GM10266 (cell line): ENCODE results near the gene TMED5.
"Not testable (repeated sequence)": the region's sequence is repeated elsewhere in the genome, so short reads cannot be mapped to it uniquely, and the experiment has no call there.

ENCODE experiments used
- DNase-seq: peaks from one replicate; pipeline ENCODE4 v3.0.0; 2012; ENCODE audit errors: extremely low spot score
- TF ChIP-seq, protein P1 (sequence below): IDR thresholded peaks from 2 replicates; pipeline ENCODE4 v1.5.1; 2012; ENCODE audit warnings: mild to moderate bottlenecking, low read depth; ENCODE audit not compliant: control insufficient read depth, insufficient read depth; ENCODE audit errors: missing control alignments

TMED5 gene

DNA sequence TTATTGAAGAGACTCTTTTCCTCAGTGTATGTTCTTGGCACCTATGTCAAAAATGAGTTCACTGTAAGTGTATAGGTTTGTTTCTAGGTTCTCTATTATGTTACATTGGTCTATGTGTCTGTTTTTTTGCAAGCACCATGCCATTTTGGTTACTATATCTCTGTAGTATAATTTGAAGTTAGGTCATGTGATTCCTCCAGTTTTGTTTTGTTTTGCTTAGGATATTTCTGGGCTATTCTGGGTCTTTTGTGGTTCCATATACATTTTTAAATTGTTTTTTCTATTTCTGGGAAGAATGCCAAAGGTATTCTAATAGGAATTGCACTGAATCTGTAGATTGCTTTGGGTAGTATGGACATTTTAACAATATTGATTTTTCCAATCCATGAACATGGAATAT is 13.2 kb downstream of the TMED5 start:
- DNase-seq: no peak
- TF ChIP-seq, protein P1, sequence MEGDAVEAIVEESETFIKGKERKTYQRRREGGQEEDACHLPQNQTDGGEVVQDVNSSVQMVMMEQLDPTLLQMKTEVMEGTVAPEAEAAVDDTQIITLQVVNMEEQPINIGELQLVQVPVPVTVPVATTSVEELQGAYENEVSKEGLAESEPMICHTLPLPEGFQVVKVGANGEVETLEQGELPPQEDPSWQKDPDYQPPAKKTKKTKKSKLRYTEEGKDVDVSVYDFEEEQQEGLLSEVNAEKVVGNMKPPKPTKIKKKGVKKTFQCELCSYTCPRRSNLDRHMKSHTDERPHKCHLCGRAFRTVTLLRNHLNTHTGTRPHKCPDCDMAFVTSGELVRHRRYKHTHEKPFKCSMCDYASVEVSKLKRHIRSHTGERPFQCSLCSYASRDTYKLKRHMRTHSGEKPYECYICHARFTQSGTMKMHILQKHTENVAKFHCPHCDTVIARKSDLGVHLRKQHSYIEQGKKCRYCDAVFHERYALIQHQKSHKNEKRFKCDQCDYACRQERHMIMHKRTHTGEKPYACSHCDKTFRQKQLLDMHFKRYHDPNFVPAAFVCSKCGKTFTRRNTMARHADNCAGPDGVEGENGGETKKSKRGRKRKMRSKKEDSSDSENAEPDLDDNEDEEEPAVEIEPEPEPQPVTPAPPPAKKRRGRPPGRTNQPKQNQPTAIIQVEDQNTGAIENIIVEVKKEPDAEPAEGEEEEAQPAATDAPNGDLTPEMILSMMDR: no peak

DNA sequence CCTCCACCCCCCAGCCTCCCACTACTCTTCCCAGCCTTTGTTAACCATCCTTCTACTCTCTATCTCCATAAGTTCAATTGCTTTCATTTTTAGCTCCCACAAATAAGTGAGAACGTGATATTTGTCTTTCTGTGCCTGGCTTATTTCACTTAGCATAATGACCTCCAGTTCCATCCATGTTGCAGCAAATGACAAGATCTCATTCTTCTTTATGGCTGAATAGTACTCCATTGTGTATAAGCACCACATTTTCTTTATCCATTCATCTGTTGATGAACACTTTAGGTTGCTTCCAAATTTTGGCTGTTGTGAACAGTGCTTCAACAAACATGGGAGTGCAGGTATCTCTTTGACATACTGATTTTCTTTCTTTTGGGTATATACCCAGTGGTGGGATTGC is 14.3 kb downstream of the TMED5 start:
- DNase-seq: not testable (repeated sequence)

DNA sequence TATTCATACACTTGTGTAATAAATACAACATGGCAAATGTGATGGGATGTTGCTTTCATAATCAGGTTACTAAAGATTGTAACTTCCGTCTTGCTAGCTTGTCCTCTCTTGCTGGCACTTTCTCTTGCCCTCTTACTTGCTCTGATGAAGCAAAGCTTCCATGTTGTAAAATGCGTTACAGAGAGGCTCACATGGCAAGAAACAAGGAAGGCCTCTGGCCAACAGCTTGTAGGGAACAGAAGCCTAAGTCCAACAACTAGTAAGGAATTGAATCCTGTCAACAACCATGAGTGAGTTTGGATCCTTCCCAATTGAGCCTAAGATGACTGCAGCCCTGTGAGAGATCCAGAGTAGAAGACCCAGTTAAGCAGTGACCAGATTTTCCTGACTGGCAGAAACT is 15.4 kb downstream of the TMED5 start:
- TF ChIP-seq, protein P1: no peak
- DNase-seq: no peak

DNA sequence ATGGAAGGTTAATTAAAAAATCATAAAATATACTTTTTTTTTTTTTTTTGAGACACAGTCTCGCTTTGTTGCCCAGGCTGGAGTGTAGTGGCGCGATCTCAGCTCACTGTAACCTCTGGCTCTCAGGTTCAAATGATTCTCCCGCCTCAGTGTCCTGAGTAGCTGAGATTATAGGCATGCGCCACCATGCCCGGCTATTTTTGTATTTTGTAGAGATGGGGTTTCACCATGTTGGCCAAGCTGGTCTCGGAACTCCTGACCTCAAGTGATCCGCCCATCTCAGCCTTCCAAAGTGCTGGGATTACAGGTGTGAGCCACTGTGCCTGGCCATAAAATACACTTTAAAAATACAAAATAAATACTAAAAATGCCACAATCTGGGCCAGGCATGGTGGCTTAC is 16.9 kb downstream of the TMED5 start:
- not testable (repeated sequence) for DNase-seq

DNA sequence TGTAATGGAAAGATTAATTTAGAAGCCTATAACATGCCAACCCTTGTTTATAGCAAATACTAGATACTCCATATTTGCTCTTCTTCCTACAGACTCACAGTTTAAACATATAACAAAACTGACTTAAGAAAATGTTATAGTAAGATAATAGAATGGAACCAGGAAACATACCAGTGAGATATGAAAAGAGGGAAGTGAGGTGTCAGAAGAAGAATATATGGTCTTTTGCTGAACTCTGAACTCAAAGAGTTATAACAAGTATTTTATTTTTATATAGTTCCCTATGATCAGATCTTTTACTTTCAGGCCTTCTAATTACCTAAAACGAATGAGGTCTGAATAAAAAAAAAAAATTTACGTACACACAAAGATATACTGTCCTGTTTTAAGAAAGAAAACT is 20.9 kb downstream of the TMED5 start:
- TF ChIP-seq, protein P1: no peak
- no peak for DNase-seq

DNA sequence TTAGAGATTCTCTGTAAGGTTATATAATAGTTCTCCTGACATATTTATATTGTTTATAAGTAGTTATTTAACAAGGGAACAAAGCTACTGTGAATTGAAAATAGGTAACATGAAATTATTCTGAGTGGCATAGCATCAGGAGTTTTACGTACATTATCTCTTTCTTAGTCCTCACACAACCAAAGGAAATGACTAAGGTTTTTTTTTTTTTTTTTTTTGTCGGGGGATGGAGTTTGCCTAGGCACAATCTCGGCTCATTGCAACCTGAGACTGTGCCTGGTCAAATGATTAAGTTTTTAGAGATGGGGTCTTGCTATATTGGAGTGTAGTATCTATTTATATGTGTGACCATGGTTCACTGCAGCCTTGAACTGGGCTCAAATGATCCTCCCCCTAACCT is 24.9 kb downstream of the TMED5 start:
- TF ChIP-seq, protein P1: no peak
- no peak for DNase-seq

DNA sequence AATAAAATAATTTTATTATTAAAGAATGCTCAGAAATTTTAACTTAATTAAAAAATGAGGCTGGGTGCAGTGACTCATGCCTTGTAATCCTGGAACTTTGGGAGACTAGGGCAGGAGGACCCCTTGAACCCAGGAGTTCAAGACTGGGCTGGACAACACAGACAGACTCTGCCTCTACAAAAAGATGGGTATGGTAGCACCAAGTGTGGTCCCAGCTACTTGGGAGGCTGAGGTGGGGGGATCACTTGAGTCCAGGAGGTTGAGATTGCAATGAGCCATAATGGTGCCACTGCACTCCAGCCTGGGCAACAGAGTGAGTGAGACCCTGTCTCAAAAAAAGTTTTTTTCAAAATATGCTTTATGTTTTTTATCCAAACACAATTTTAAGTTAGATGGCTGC is 25.3 kb downstream of the TMED5 start:
- no peak for DNase-seq
- TF ChIP-seq, protein P1: no peak

DNA sequence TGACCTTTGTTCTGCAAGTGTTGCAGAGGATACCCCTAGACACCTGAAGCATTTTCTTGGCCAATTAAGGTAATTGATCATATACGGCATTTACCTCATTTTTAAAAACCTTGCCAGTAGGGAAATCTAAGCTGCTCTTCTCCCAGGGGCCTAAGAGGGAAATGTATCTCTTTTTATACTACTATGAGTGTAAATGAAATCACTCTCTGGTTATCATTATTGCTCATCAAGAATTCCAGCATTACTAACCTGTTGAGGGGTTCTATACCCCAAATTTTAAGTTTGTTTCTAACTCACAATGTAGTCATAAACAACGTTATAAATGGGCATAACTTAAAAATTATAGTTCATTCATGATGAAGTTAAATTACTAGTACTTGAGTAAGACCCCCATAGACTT is 27.4 kb downstream of the TMED5 start:
- no peak for DNase-seq
- TF ChIP-seq, protein P1: no peak
